Naive thymus-derived CD4-positive, alpha-beta T cell (primary cell): ENCODE measurements around the gene GOSR2. TPM values are rescaled to one million over a fixed set of nuclear protein-coding genes. Genes with fewer than 3 reads are reported as not detected.

Experiments
- ATAC-seq: fragments of 150-1000 bp; cut with Tn5 transposase; 2 replicates; pipeline ENCODE4 v1.10.0; 2021; ENCODE audit warnings: mild to moderate bottlenecking, moderate library complexity
- CTCF ChIA-PET: fragments of 350-600 bp; sonication (Branson Sonifier 250); formaldehyde crosslinking; loops from one replicate; lab custom pipeline; 2021; ENCODE audit warnings: antibody characterized with exemption; lab: Charles Lee
- POLR2A ChIA-PET: fragments of 350-600 bp; sonication (Branson Sonifier 250); formaldehyde crosslinking; loops from one replicate; lab custom pipeline; 2021; ENCODE audit warnings: antibody characterized with exemption, inconsistent platforms; lab: Charles Lee
- DNase-seq, 9 donors: peaks; one replicate each; pipeline versions ENCODE4 v3.0.0 to v3.0.0-alpha.2; 2020 to 2022; ENCODE audit warnings: mixed read lengths in 1 of 9
- H3K27ac ChIP-seq: one replicate; pipeline ENCODE4 v1.7.0; 2013; ENCODE audit warnings: mild to moderate bottlenecking, low read depth, low read length, moderate library complexity
- H3K27me3 ChIP-seq, 2 donors: one replicate each; pipeline ENCODE4 v1.7.0; 2013; ENCODE audit warnings: low read length in 2 of 2, mild to moderate bottlenecking in 2 of 2, moderate library complexity in 2 of 2; ENCODE audit not compliant: control insufficient read depth in 2 of 2, insufficient read depth in 2 of 2
- H3K36me3 ChIP-seq, 3 experiments: 1 replicate in 2 of 3; 2 replicates in 1 of 3; pipeline ENCODE4 v1.7.0; 2013; ENCODE audit warnings: low read length in 3 of 3, mild to moderate bottlenecking in 3 of 3, moderate library complexity in 1 of 3; ENCODE audit not compliant: insufficient read depth in 3 of 3, control insufficient read depth in 2 of 3
- H3K4me1 ChIP-seq, 2 donors: one replicate each; pipeline ENCODE4 v1.7.0; 2013; ENCODE audit warnings: low read length in 2 of 2, mild to moderate bottlenecking in 2 of 2, moderate library complexity in 1 of 2; ENCODE audit not compliant: control insufficient read depth in 2 of 2, insufficient read depth in 2 of 2
- H3K4me3 ChIP-seq: 2 replicates; pipeline ENCODE4 v1.7.0; 2013; ENCODE audit warnings: mild to moderate bottlenecking, low read length
- H3K9me3 ChIP-seq, 3 experiments: 1 replicate in 2 of 3; 2 replicates in 1 of 3; pipeline ENCODE4 v1.7.0; 2013; ENCODE audit warnings: low read length in 3 of 3; ENCODE audit not compliant: control insufficient read depth in 2 of 3
- H3K27ac Mint-ChIP-seq, 9 donors: one replicate each; pipeline ENCODE4 v1.8.0; 2020 to 2022; ENCODE audit warnings: mixed read lengths in 9 of 9, mild to moderate bottlenecking in 8 of 9, moderate library complexity in 5 of 9, inconsistent platforms in 2 of 9
- H3K27me3 Mint-ChIP-seq, 5 donors: one replicate each; pipeline ENCODE4 v1.8.0; 2021 to 2022; ENCODE audit warnings: mixed read lengths in 5 of 5, mild to moderate bottlenecking in 1 of 5
- H3K36me3 Mint-ChIP-seq, 5 donors: one replicate each; pipeline ENCODE4 v1.8.0; 2020 to 2022; ENCODE audit warnings: mixed read lengths in 5 of 5, mild to moderate bottlenecking in 3 of 5, inconsistent platforms in 1 of 5
- H3K4me1 Mint-ChIP-seq, 7 donors: one replicate each; pipeline ENCODE4 v1.8.0; 2020 to 2022; ENCODE audit warnings: mixed read lengths in 7 of 7, mild to moderate bottlenecking in 3 of 7, inconsistent platforms in 1 of 7
- H3K4me3 Mint-ChIP-seq, 10 donors: one replicate each; pipeline ENCODE4 v1.8.0; 2020 to 2022; ENCODE audit warnings: mild to moderate bottlenecking in 10 of 10, mixed read lengths in 10 of 10, moderate library complexity in 6 of 10, inconsistent platforms in 2 of 10
- H3K9me3 Mint-ChIP-seq, 11 donors: one replicate each; pipeline ENCODE4 v1.8.0; 2020 to 2022; ENCODE audit warnings: mixed read lengths in 11 of 11, mild to moderate bottlenecking in 4 of 11, inconsistent platforms in 1 of 11, moderate library complexity in 1 of 11
- intact Hi-C, 2 donors: fragments of 100-400 bp; cut with micrococcal nuclease; formaldehyde crosslinking; loops; one replicate each; pipeline ENCODE4 v1.15.1; 2023
- polyA plus RNA-seq, 2 donors: library from polyadenylated mRNA; unstranded; fragments of 300-500 nt; fragmentation: Illumina TruSeq; gene quantifications; one replicate each; pipeline ENCODE4 v1.2.3, GENCODE V29; 2021
- total RNA-seq, 6 experiments: library from RNA in 5 of 6; stranded (reverse) in 5 of 6; gene quantifications; 1 replicate in 5 of 6; 2 replicates in 1 of 6; pipeline ENCODE4 v1.2.3 and lab custom pipeline; 2021 to 2026

GOSR2 gene
- total and polyA plus RNA-seq, 7 experiments from 2014 or later = 44.5 to 95.5 (median 70.2) TPM

DNA sequence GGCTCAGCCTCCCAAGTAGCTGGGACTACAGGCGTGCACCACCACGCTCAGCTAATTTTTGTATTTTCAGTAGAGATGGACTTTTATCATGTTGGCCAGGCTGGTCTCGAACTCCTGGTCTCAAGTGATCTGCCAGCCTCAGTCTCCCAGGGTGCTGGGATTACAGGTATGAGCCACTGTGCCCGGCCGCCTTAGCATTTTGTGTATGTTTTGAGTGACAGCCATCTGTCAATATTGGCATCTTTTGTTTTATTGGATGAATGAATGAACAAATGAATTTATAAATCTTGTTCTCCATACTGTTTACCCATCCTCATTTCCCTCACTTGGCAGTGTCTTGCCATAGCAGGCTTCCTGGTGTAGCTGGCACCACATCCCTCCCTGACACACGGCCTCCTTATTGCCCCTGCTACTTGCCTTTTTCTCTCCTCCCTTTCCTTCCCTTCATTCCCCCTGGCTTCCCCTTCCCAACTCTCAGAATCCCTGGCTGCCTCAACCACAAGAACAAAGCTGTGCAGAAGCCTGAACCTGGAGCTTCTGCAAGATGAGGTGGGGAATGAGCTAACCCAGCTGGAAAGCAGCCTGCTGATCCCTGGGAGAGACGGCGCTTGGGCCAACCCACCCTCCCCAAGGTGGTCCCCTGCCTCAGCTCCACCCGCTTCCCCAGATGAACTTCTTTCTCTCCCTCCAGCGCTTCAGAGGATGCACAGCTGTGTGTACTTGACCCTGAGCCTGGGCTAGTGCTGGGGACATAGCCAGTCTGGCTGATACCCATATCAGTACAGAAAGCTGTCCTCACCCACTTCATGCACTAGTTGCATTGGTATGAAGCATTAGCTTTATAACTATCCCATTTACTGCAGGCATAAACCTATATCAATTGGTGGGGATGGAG lies 37.3 kb upstream of the GOSR2 start:
- no peaks in the 10 kb centered on the region for H3K9me3 ChIP-seq
- POLR2A ChIA-PET = no interaction called here
- no peaks in the 10 kb centered on the region for H3K36me3 Mint-ChIP-seq

DNA sequence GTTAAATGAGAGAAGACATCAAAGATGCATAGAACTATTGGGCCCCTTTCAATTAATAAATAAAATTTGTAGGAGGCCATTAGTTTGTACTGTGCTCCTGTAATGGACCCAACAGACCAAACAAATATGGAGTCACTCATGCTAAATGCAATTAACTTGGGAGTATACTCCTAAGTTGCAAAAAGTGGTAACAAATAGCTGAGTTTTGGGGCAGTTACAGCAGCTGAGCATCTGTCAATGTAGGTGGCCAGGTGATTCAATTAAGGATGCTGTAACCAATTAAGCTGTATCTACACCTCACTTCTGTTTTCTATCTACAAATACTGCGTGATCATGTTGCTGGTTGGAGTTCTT lies 36.7 kb upstream of the GOSR2 start:
- peaks cover 0 to 2% (median 0%) of the 10 kb centered on the region in 7 donors for H3K4me1 Mint-ChIP-seq
- no peak overlapping the region for H3K4me3 Mint-ChIP-seq
- Histone ChIP-seq H3K9me3 (no peaks in the 10 kb centered on the region), H3K4me3 (no peak overlapping the region), H3K36me3 (no peaks in the 10 kb centered on the region), H3K27me3 (no peaks in the 10 kb centered on the region), H3K27ac (no peak overlapping the region), H3K4me1 (no peaks in the 10 kb centered on the region)
- CTCF ChIA-PET = no interaction called here
- H3K27me3 Mint-ChIP-seq = peaks cover 0 to 18% (median 0%) of the 10 kb centered on the region in 5 donors
- no peak overlapping the region for H3K27ac Mint-ChIP-seq
- intact Hi-C loops = no loop called here
- POLR2A ChIA-PET = no interaction called here
- no peaks in the 10 kb centered on the region for H3K36me3 Mint-ChIP-seq
- ATAC-seq (no peak), DNase-seq (no peak)
- peaks cover 0 to 1% (median 0%) of the 10 kb centered on the region in 11 donors for H3K9me3 Mint-ChIP-seq

More for the DNA sequence above, 37.3 kb upstream of the GOSR2 start:
- Histone ChIP-seq H3K4me1 (no peaks in the 10 kb centered on the region), H3K27me3 (no peaks in the 10 kb centered on the region), H3K27ac (no peak overlapping the region), H3K4me3 (no peak overlapping the region), H3K36me3 (no peaks in the 10 kb centered on the region)
- no peak for DNase-seq
- CTCF ChIA-PET = no interaction called here
- no peak for ATAC-seq
- Mint-ChIP-seq H3K4me1 (peaks cover 0 to 2% (median 0%) of the 10 kb centered on the region in 7 donors), H3K9me3 (peaks cover 0 to 1% (median 0%) of the 10 kb centered on the region in 11 donors), H3K4me3 (no peak overlapping the region), H3K27ac (no peak overlapping the region), H3K27me3 (peaks cover 0 to 12% (median 0%) of the 10 kb centered on the region in 5 donors)
- intact Hi-C loops = no loop called here

DNA sequence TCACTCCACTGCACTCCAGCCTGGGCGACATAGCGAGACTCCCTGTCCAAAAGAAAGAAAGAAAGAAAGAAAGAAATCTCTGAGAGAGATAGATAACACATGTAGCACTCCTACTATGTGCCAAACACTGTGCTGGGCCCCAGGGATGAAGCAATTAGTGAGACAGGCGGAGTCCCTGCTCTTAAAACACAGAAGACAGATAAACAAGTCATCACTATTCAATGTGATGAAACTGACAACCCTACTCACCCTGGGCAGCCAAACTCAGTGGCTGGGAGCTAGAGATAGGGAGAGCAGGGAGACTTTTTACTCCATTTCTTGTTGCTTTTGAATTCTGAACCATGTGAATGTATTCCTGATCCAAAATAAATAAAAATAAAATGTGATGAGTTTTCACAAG lies 35.2 kb upstream of the GOSR2 start:
- H3K4me3 Mint-ChIP-seq = peak overlapping the region in 1 of 10 donors; percentile 15
- no peaks in the 10 kb centered on the region for H3K36me3 Mint-ChIP-seq
- ATAC-seq (no peak), DNase-seq (no peak)
- peaks cover 0 to 28% (median 7%) of the 10 kb centered on the region in 5 donors for H3K27me3 Mint-ChIP-seq
- POLR2A ChIA-PET = no interaction called here
- Histone ChIP-seq H3K9me3 (no peaks in the 10 kb centered on the region), H3K4me1 (no peaks in the 10 kb centered on the region), H3K4me3 (no peak overlapping the region), H3K27ac (no peak overlapping the region), H3K36me3 (no peaks in the 10 kb centered on the region), H3K27me3 (no peaks in the 10 kb centered on the region)
- peaks cover 0 to 1% (median 0%) of the 10 kb centered on the region in 11 donors for H3K9me3 Mint-ChIP-seq
- peaks cover 0 to 2% (median 0%) of the 10 kb centered on the region in 7 donors for H3K4me1 Mint-ChIP-seq
- CTCF ChIA-PET = no interaction called here
- intact Hi-C loops = no loop called here
- no peak overlapping the region for H3K27ac Mint-ChIP-seq

DNA sequence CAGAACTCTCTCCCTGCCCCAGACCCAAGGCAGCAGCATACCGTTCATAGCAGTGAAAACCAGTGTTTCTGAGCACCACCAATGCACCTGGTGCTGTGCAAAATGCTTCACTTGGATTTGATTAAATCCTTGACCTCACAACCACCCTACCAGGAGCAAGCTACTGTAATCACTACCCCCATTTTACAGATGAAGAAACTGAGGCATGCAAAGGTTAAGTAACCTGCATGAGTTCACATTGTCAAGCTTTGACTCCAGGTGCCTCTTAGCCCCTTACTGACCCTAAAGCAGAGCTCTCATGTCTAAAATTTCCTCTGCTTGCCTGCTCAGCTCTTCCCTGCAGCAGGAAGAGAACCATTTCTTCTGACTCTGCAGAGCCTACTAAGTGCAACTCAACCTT lies 34.2 kb upstream of the GOSR2 start:
- Histone ChIP-seq H3K9me3 (no peaks in the 10 kb centered on the region), H3K27ac (no peak overlapping the region), H3K4me3 (no peak overlapping the region), H3K36me3 (no peaks in the 10 kb centered on the region), H3K4me1 (no peaks in the 10 kb centered on the region), H3K27me3 (no peaks in the 10 kb centered on the region)
- POLR2A ChIA-PET = no interaction called here
- Mint-ChIP-seq H3K4me3 (no peak overlapping the region), H3K36me3 (no peaks in the 10 kb centered on the region), H3K9me3 (peaks cover 0 to 1% (median 0%) of the 10 kb centered on the region in 11 donors), H3K4me1 (peaks cover 0 to 2% (median 0%) of the 10 kb centered on the region in 7 donors), H3K27ac (no peak overlapping the region), H3K27me3 (peaks cover 5 to 32% (median 11%) of the 10 kb centered on the region in 5 donors)
- no peak for DNase-seq
- ATAC-seq = no peak
- intact Hi-C loops = no loop called here
- CTCF ChIA-PET = interaction anchor here (0.6 kb wide), 1 partner anchor 1278 kb away, joined by 3 read pairs; no protein-coding TSS in a partner anchor

DNA sequence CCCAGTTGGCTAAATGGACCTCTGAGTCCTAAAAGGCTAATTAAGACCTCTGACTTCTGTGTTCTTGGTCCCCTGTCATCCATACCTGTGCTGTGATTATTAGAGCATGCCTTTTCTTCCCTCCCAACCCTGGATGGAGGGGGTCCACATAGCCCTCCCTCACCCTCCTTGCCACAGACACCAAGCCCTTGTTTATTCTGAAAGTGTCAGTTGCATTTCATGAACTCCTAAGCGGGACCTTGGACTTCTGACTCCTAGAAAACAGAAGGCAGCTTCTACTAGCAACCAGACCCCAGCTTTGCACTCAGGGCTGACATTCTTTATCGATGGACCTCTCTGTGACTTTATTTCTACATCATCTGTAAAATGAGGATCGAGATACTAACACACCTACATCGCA lies 33.4 kb upstream of the GOSR2 start:
- Histone ChIP-seq H3K4me1 (no peaks in the 10 kb centered on the region), H3K27me3 (no peaks in the 10 kb centered on the region), H3K27ac (no peak overlapping the region), H3K4me3 (no peak overlapping the region), H3K36me3 (no peaks in the 10 kb centered on the region), H3K9me3 (no peaks in the 10 kb centered on the region)
- Mint-ChIP-seq H3K27me3 (peaks cover 5 to 32% (median 11%) of the 10 kb centered on the region in 5 donors), H3K27ac (no peak overlapping the region), H3K4me3 (no peak overlapping the region), H3K36me3 (no peaks in the 10 kb centered on the region), H3K9me3 (peaks cover 0 to 1% (median 0%) of the 10 kb centered on the region in 11 donors), H3K4me1 (peaks cover 0 to 2% (median 0%) of the 10 kb centered on the region in 7 donors)
- POLR2A ChIA-PET = no interaction called here
- ATAC-seq (no peak), DNase-seq (no peak)
- intact Hi-C loops = no loop called here
- CTCF ChIA-PET = no interaction called here

DNA sequence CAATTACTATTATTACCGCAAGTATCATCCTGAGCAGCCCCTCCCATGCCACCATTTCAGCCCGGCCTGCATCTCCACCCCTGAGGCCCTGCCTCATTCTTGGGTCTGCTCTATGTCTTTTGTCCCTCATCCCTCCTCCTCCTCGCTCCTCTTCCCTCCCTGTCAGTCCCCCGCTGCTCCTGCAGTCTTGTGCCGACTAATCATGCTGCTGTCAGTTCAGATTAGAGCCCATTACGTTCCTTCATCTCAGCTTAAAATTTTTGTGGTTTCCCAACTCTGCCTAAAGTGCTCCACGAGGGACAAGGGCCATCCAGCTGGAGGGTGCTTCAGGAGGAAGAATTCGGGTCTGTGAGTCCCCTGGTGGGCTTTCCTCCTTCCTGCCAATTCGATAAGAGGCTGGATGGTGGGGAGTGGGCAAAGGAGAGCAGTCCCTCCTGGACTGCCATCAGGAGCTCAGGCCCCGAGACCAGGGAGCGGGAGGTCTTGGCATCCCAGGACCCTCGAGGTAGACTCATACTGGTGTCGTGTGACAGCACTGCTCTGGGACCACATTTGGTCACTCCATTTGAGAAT lies 32.9 kb upstream of the GOSR2 start:
- ATAC-seq = no peak
- DNase-seq = no peak
- no peak overlapping the region for H3K4me3 Mint-ChIP-seq
- no peaks in the 10 kb centered on the region for H3K36me3 Mint-ChIP-seq
- POLR2A ChIA-PET = no interaction called here
- H3K4me3 ChIP-seq = no peak overlapping the region
- peaks cover 5 to 32% (median 11%) of the 10 kb centered on the region in 5 donors for H3K27me3 Mint-ChIP-seq
- CTCF ChIA-PET = interaction anchor here (0.5 kb wide), 1 partner anchor 225 kb away, joined by 3 read pairs; no protein-coding TSS in a partner anchor
- no peaks in the 10 kb centered on the region for H3K36me3 ChIP-seq
- H3K9me3 ChIP-seq = no peaks in the 10 kb centered on the region
- H3K27ac ChIP-seq = no peak overlapping the region
- H3K27ac Mint-ChIP-seq = no peak overlapping the region
- H3K4me1 ChIP-seq = no peaks in the 10 kb centered on the region
- H3K27me3 ChIP-seq = no peaks in the 10 kb centered on the region
- H3K4me1 Mint-ChIP-seq = peaks cover 0 to 2% (median 0%) of the 10 kb centered on the region in 7 donors
- intact Hi-C loops = no loop called here
- peaks cover 0 to 1% (median 0%) of the 10 kb centered on the region in 11 donors for H3K9me3 Mint-ChIP-seq
